Iris pigment epithelial cell (primary cell): ENCODE results near the gene PPFIA1.
"Not testable (repeated sequence)": the region's sequence is repeated elsewhere in the genome, so short reads cannot be mapped to it uniquely, and the experiment has no call there.

ENCODE experiments used
- DNase-seq: peaks from one replicate; pipeline ENCODE4 v3.0.0-alpha.2; 2011; ENCODE audit warnings: low read depth

Gene PPFIA1

GRCh38 chr11:70394211-70394950, 123.9 kb downstream of the PPFIA1 start:
- no peak for DNase-seq

- peak; percentile 34 for DNase-seq
Observed at GRCh38 chr11:70397336-70397982, 127.0 kb downstream of the PPFIA1 start.

- DNase-seq = peak; percentile 85
Observed at GRCh38 chr11:70397983-70398833, 127.7 kb downstream of the PPFIA1 start, which contains the start of gene CTTN. Gene CTTN, plus strand, starts transcription at chr11:70398529. Its CDS starts 8,769 bp downstream, at chr11:70407298.

- no peak for DNase-seq
Observed at GRCh38 chr11:70398834-70399680, 128.6 kb downstream of the PPFIA1 start.

- peak; percentile 98 for DNase-seq
Observed at GRCh38 chr11:70399681-70400112, 129.2 kb downstream of the PPFIA1 start.

- no peak for DNase-seq
Observed at GRCh38 chr11:70400643-70401042, 130.2 kb downstream of the PPFIA1 start.

GRCh38 chr11:70402016-70402415, 131.5 kb downstream of the PPFIA1 start:
- peak; percentile 44 for DNase-seq

GRCh38 chr11:70402685-70403084, 132.2 kb downstream of the PPFIA1 start:
- DNase-seq = no peak

- DNase-seq = no peak
Observed at GRCh38 chr11:70404244-70404643, 133.8 kb downstream of the PPFIA1 start.

- DNase-seq = no peak
Observed at GRCh38 chr11:70405679-70406395, 135.3 kb downstream of the PPFIA1 start.

GRCh38 chr11:70407121-70407520, 136.6 kb downstream of the PPFIA1 start:
- DNase-seq = no peak

- DNase-seq = no peak
Observed at GRCh38 chr11:70407814-70408213, 137.3 kb downstream of the PPFIA1 start.

- not testable (repeated sequence) for DNase-seq
Observed at GRCh38 chr11:70408326-70408725, 137.8 kb downstream of the PPFIA1 start.

GRCh38 chr11:70409437-70409836, 138.9 kb downstream of the PPFIA1 start:
- no peak for DNase-seq

- DNase-seq = no peak
Observed at GRCh38 chr11:70409871-70410270, 139.4 kb downstream of the PPFIA1 start.

GRCh38 chr11:70410276-70411205, 140.1 kb downstream of the PPFIA1 start:
- no peak for DNase-seq

GRCh38 chr11:70411713-70412452, 141.4 kb downstream of the PPFIA1 start:
- DNase-seq = no peak

GRCh38 chr11:70413151-70413550, 142.7 kb downstream of the PPFIA1 start:
- no peak for DNase-seq
